ENCODE measurements around the gene GNAQ.

GRCh38 chr9:77952635-77953328, 78.8 kb downstream of the GNAQ start:
- TF ChIP-seq CTCF (IDR thresholded peaks at IDR 0.05) (no peak), POLR2A (IDR thresholded peaks at IDR 0.05) (no peak)
